ENCODE data around the gene BPIFB1. TPM values are rescaled to one million over a fixed set of nuclear protein-coding genes. Genes with fewer than 3 reads are reported as not detected.

Gene BPIFB1
- total and polyA plus RNA-seq, 9 donors = 0.15 TPM; not detected in 8

- DNase-seq = no peak
- Histone ChIP-seq H3K4me1 (ENCODE audit: insufficient read depth) (no peaks in the 10 kb centered on the region), H3K27me3 (no peaks in the 10 kb centered on the region), H3K27ac (no peak overlapping the region), H3K36me3 (no peaks in the 10 kb centered on the region), H3K4me3 (no peak overlapping the region), H3K9me3 (no peaks in the 10 kb centered on the region)
- 46 to 51% (median 48%) methylated on average over 7 of the region's 7 CpGs for WGBS, 3 donors
- intact Hi-C loops (cut with DNase I) = no loop called here
- TF ChIP-seq POLR2A (IDR thresholded peaks at IDR 0.05) (no peak), CTCF (IDR thresholded peaks at IDR 0.05) (no peak), EP300 (IDR thresholded peaks at IDR 0.05) (no peak)
Measured at GRCh38 chr20:33242319-33243100, 40.5 kb upstream of the BPIFB1 start.

GRCh38 chr20:33246077-33246476 is 36.9 kb upstream of the BPIFB1 start:
- Histone ChIP-seq H3K9me3 (no peaks in the 10 kb centered on the region), H3K4me1 (ENCODE audit: insufficient read depth) (no peaks in the 10 kb centered on the region), H3K27ac (no peak overlapping the region), H3K4me3 (no peak overlapping the region), H3K27me3 (no peaks in the 10 kb centered on the region), H3K36me3 (no peaks in the 10 kb centered on the region)
- WGBS, 3 donors = 45 to 69% (median 59%) methylated on average over 3 of the region's 3 CpGs
- TF ChIP-seq EP300 (IDR thresholded peaks at IDR 0.05) = no peak
- TF ChIP-seq POLR2A (IDR thresholded peaks at IDR 0.05) = no peak
- TF ChIP-seq CTCF (IDR thresholded peaks at IDR 0.05) = no peak
- intact Hi-C loops (cut with DNase I) = no loop called here
- no peak for DNase-seq

- intact Hi-C loops (cut with DNase I) = no loop called here
- Histone ChIP-seq H3K4me3 (no peak overlapping the region), H3K4me1 (ENCODE audit: insufficient read depth) (no peaks in the 10 kb centered on the region), H3K27me3 (no peaks in the 10 kb centered on the region), H3K36me3 (no peaks in the 10 kb centered on the region), H3K27ac (no peak overlapping the region), H3K9me3 (no peaks in the 10 kb centered on the region)
- WGBS, 3 donors = 86 to 95% (median 88%) methylated on average over 1 of the region's 1 CpG
- TF ChIP-seq CTCF (IDR thresholded peaks at IDR 0.05) (no peak), EP300 (IDR thresholded peaks at IDR 0.05) (no peak), POLR2A (IDR thresholded peaks at IDR 0.05) (no peak)
- no peak for DNase-seq
Measured at GRCh38 chr20:33249456-33249855, 33.6 kb upstream of the BPIFB1 start.

- WGBS, 3 donors = 37 to 44% (median 40%) methylated on average over 2 of the region's 2 CpGs
- TF ChIP-seq EP300 (IDR thresholded peaks at IDR 0.05) (no peak), POLR2A (IDR thresholded peaks at IDR 0.05) (no peak), CTCF (IDR thresholded peaks at IDR 0.05) (no peak)
- intact Hi-C loops (cut with DNase I) = no loop called here
- Histone ChIP-seq H3K27ac (no peak overlapping the region), H3K4me1 (ENCODE audit: insufficient read depth) (no peaks in the 10 kb centered on the region), H3K36me3 (no peaks in the 10 kb centered on the region), H3K9me3 (no peaks in the 10 kb centered on the region), H3K4me3 (no peak overlapping the region), H3K27me3 (no peaks in the 10 kb centered on the region)
- no peak for DNase-seq
Measured at GRCh38 chr20:33250666-33251065, 32.3 kb upstream of the BPIFB1 start.

All from ovary (tissue), 9 donors.